Right atrium auricular region (tissue), 2 donors: Measurements from ENCODE around the gene KRTAP4-5. TPM values are rescaled to one million over a fixed set of nuclear protein-coding genes. Genes with fewer than 3 reads are reported as not detected.
"Not testable (repeated sequence)": the region's sequence is repeated elsewhere in the genome, so short reads cannot be mapped to it uniquely, and the experiment has no call there.

ENCODE experiments used
- DNase-seq: peaks from one replicate; pipeline ENCODE4 v3.0.0-alpha.2; 2019; ENCODE audit warnings: low spot score
- H3K27ac ChIP-seq, 2 donors: fragments of 200-600 bp; sonication (generic); 1 replicate in 1 of 2; 2 replicates in 1 of 2; pipeline ENCODE4 v1.5.1; 2016 to 2019
- H3K27me3 ChIP-seq, 2 donors: fragments of 200-600 bp; sonication (generic); one replicate each; pipeline versions ENCODE4 v1.5.1 to v1.6.0; 2017 to 2019
- H3K36me3 ChIP-seq: fragments of 200-600 bp; sonication (generic); one replicate; pipeline ENCODE4 v1.5.1; 2016
- H3K4me1 ChIP-seq, 2 donors: fragments of 200-600 bp; sonication (generic); one replicate each; pipeline versions ENCODE4 v1.5.1 to v1.6.0; 2017 to 2019
- H3K4me3 ChIP-seq, 2 donors: fragments of 200-600 bp; sonication (generic); 1 replicate in 1 of 2; 2 replicates in 1 of 2; pipeline ENCODE4 v1.5.1; 2017 to 2019; ENCODE audit warnings: mild to moderate bottlenecking in 1 of 2, moderate library complexity in 1 of 2
- H3K9me3 ChIP-seq, 2 donors: fragments of 200-600 bp; sonication (generic); one replicate each; pipeline ENCODE4 v1.5.1; 2019
- CTCF ChIP-seq, 2 donors: fragments of 200-600 bp; sonication (generic); IDR thresholded peaks; one replicate each; pipeline ENCODE4 v1.5.1; 2019; ENCODE audit warnings: antibody characterized with exemption in 2 of 2
- total RNA-seq, 2 donors: library from RNA; depleted of rRNA; stranded (reverse); fragments of >200 nt; gene quantifications; one replicate each; pipeline ENCODE4 v1.1.0, GENCODE V29; 2016

The KRTAP4-5 gene
- total RNA-seq, 2 donors from 2014 or later, result not detected

GRCh38 chr17:41171886-41172285 lies 22.3 kb upstream of the KRTAP4-5 start:
- TF ChIP-seq CTCF (IDR thresholded peaks at IDR 0.05), result no peak
- no peaks in the 10 kb centered on the region for H3K4me1 ChIP-seq
- DNase-seq, result no peak
- no peaks in the 10 kb centered on the region for H3K36me3 ChIP-seq
- no peaks in the 10 kb centered on the region for H3K9me3 ChIP-seq
- no peaks in the 10 kb centered on the region for H3K27me3 ChIP-seq
- H3K4me3 ChIP-seq, result no peak overlapping the region
- no peak overlapping the region for H3K27ac ChIP-seq

GRCh38 chr17:41168121-41168520 lies 18.5 kb upstream of the KRTAP4-5 start, which contains the start of gene KRTAP4-3:
Gene KRTAP4-3 (minus strand): TSS chr17:41168221. CDS start chr17:41168172, 49 bp downstream.
- no peaks in the 10 kb centered on the region for H3K9me3 ChIP-seq
- H3K4me1 ChIP-seq, result no peaks in the 10 kb centered on the region
- no peak for TF ChIP-seq CTCF (IDR thresholded peaks at IDR 0.05)
- no peak within 1 kb of the TSS for H3K27ac ChIP-seq
- no peak within 1 kb of the TSS for H3K4me3 ChIP-seq
- no peaks in the 10 kb centered on the region for H3K27me3 ChIP-seq
- no peaks in the 10 kb centered on the region for H3K36me3 ChIP-seq
- DNase-seq, result no peak

GRCh38 chr17:41167561-41167960 lies 17.9 kb upstream of the KRTAP4-5 start:
- TF ChIP-seq CTCF (IDR thresholded peaks at IDR 0.05), result no peak
- Histone ChIP-seq H3K4me3 (no peak overlapping the region), H3K27ac (no peak overlapping the region)

GRCh38 chr17:41163828-41164227 lies 14.2 kb upstream of the KRTAP4-5 start:
- H3K36me3 ChIP-seq, result no peaks in the 10 kb centered on the region
- no peak for TF ChIP-seq CTCF (IDR thresholded peaks at IDR 0.05)
- no peak overlapping the region for H3K4me3 ChIP-seq
- no peak overlapping the region for H3K27ac ChIP-seq
- DNase-seq, result no peak
- H3K4me1 ChIP-seq, result no peaks in the 10 kb centered on the region
- H3K9me3 ChIP-seq, result no peaks in the 10 kb centered on the region
- H3K27me3 ChIP-seq, result no peaks in the 10 kb centered on the region

More at GRCh38 chr17:41167561-41167960, 17.9 kb upstream of the KRTAP4-5 start:
- no peaks in the 10 kb centered on the region for H3K36me3 ChIP-seq
- H3K27me3 ChIP-seq, result no peaks in the 10 kb centered on the region
- no peak for DNase-seq
- H3K4me1 ChIP-seq, result no peaks in the 10 kb centered on the region
- H3K9me3 ChIP-seq, result no peaks in the 10 kb centered on the region

- TF ChIP-seq CTCF (IDR thresholded peaks at IDR 0.05), result no peak
- Histone ChIP-seq H3K4me1 (no peaks in the 10 kb centered on the region), H3K36me3 (no peaks in the 10 kb centered on the region), H3K27ac (no peak within 1 kb of the TSS), H3K4me3 (no peak within 1 kb of the TSS), H3K9me3 (no peaks in the 10 kb centered on the region), H3K27me3 (no peaks in the 10 kb centered on the region)
- DNase-seq, result no peak
Observed at GRCh38 chr17:41160648-41161047, 11.0 kb upstream of the KRTAP4-5 start, which contains the start of gene KRTAP4-4. Gene KRTAP4-4 (minus strand): TSS chr17:41160748. CDS start chr17:41160691, 57 bp downstream.

- H3K4me3 ChIP-seq, DNase-seq, H3K27ac ChIP-seq, H3K36me3 ChIP-seq, H3K27me3 ChIP-seq, H3K9me3 ChIP-seq, H3K4me1 ChIP-seq: not testable (repeated sequence)
Observed at GRCh38 chr17:41160190-41160589, 10.6 kb upstream of the KRTAP4-5 start.
